HG03045 (cell line): Measurements from ENCODE around the gene TREML2.
"Not testable (repeated sequence)": the region's sequence is repeated elsewhere in the genome, so short reads cannot be mapped to it uniquely, and the experiment has no call there.

Experiments
- ATAC-seq: cut with Tn5 transposase; IDR thresholded peaks from one replicate; pipeline ENCODE4 v1.9.1; 2021; ENCODE audit warnings: mild to moderate bottlenecking, moderate library complexity; ENCODE audit not compliant: unreplicated experiment

TREML2 gene

GRCh38 chr6:41209547-41210320 is 8.8 kb upstream of the TREML2 start:
- ATAC-seq, result no peak

GRCh38 chr6:41208439-41209106 is 7.6 kb upstream of the TREML2 start:
- no peak for ATAC-seq

GRCh38 chr6:41204156-41204555 is 3.2 kb upstream of the TREML2 start:
- no peak for ATAC-seq

- ATAC-seq, result no peak
These were observed 820 bp upstream of the TREML2 start for GRCh38 chr6:41201764-41202173.

GRCh38 chr6:41200296-41200900 is 551 bp downstream of the TREML2 start:
- no peak for ATAC-seq

GRCh38 chr6:41199552-41200246 is 1.2 kb downstream of the TREML2 start:
- ATAC-seq, result no peak

GRCh38 chr6:41197234-41197633 is 3.7 kb downstream of the TREML2 start:
- no peak for ATAC-seq

- ATAC-seq, result no peak
These were observed 6.6 kb downstream of the TREML2 start for GRCh38 chr6:41194386-41194785.

- ATAC-seq, result no peak
These were observed 7.1 kb downstream of the TREML2 start for GRCh38 chr6:41193884-41194283.

GRCh38 chr6:41193171-41193734 is 7.7 kb downstream of the TREML2 start:
- no peak for ATAC-seq

GRCh38 chr6:41191569-41191968 is 9.4 kb downstream of the TREML2 start:
- no peak for ATAC-seq

- no peak for ATAC-seq
These were observed 10.2 kb downstream of the TREML2 start for GRCh38 chr6:41190791-41191190.

GRCh38 chr6:41189967-41190366 is 11.0 kb downstream of the TREML2 start:
- no peak for ATAC-seq

GRCh38 chr6:41189046-41189445 is 11.9 kb downstream of the TREML2 start:
- ATAC-seq, result not testable (repeated sequence)

- ATAC-seq, result no peak
These were observed 12.7 kb downstream of the TREML2 start for GRCh38 chr6:41187924-41188886.

GRCh38 chr6:41186031-41186562 is 14.9 kb downstream of the TREML2 start:
- ATAC-seq, result no peak

GRCh38 chr6:41184761-41185160 is 16.2 kb downstream of the TREML2 start:
- ATAC-seq, result no peak

GRCh38 chr6:41182069-41183034 is 18.6 kb downstream of the TREML2 start:
- peak; percentile 70 for ATAC-seq

- no peak for ATAC-seq
These were observed 19.4 kb downstream of the TREML2 start for GRCh38 chr6:41181566-41181965.
